ENCODE measurements around the gene ZBTB16.

ZBTB16 gene

DNA sequence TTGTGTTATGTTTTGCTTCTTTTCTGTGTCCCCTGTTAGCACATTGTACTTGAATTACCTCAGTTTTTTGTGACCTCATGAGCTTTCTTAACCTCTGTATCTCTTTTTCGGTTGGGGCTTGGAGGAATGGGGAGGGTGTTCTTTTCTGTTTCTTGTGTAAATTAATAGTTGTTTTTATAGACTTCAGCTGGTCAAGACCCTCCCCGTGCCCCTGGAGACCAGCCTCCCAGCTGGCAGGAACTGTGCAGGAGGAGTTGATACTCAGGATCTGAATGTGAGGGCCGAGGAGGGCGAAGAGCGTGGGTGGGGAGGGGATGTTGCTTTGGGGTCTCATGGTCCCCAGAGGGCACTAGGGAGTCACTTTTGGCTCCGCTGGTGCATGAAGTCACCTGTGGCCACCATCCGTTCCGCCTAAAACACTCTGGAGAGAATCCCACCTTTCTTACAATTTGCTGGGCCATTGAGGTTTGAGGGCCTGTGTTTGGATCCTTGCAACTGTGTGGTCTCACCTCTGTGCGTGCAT lies 192.4 kb downstream of the ZBTB16 start:
- Mint-ChIP-seq H3K4me1 (ENCODE audit: low read depth) (no peaks in the 10 kb centered on the region), H3K27me3 (no peaks in the 10 kb centered on the region), H3K9me3 (no peaks in the 10 kb centered on the region), H3K27ac (no peak overlapping the region), H3K4me3 (no peak overlapping the region), H3K36me3 (ENCODE audit: low read depth) (no peaks in the 10 kb centered on the region)

GRCh38 chr11:114252767-114253166 lies 193.3 kb downstream of the ZBTB16 start:
- H3K36me3 Mint-ChIP-seq (ENCODE audit: low read depth): no peaks in the 10 kb centered on the region
- H3K27me3 Mint-ChIP-seq: no peaks in the 10 kb centered on the region
- no peaks in the 10 kb centered on the region for H3K4me1 Mint-ChIP-seq (ENCODE audit: low read depth)
- no peaks in the 10 kb centered on the region for H3K9me3 Mint-ChIP-seq
- H3K4me3 Mint-ChIP-seq: no peak overlapping the region
- H3K27ac Mint-ChIP-seq: no peak overlapping the region

GRCh38 chr11:114253771-114254170 lies 194.3 kb downstream of the ZBTB16 start:
- H3K9me3 Mint-ChIP-seq: no peaks in the 10 kb centered on the region
- H3K27ac Mint-ChIP-seq: no peak overlapping the region
- peaks cover 4% of the 10 kb centered on the region for H3K4me1 Mint-ChIP-seq (ENCODE audit: low read depth)

GRCh38 chr11:114254571-114255146 lies 195.1 kb downstream of the ZBTB16 start:
- H3K27ac Mint-ChIP-seq: no peak overlapping the region
- no peaks in the 10 kb centered on the region for H3K36me3 Mint-ChIP-seq (ENCODE audit: low read depth)
- H3K4me1 Mint-ChIP-seq (ENCODE audit: low read depth): peaks cover 7% of the 10 kb centered on the region
- H3K4me3 Mint-ChIP-seq: no peak overlapping the region
- H3K9me3 Mint-ChIP-seq: no peaks in the 10 kb centered on the region
- no peaks in the 10 kb centered on the region for H3K27me3 Mint-ChIP-seq

More at GRCh38 chr11:114253771-114254170, 194.3 kb downstream of the ZBTB16 start:
- H3K27me3 Mint-ChIP-seq: no peaks in the 10 kb centered on the region
- H3K4me3 Mint-ChIP-seq: no peak overlapping the region
- H3K36me3 Mint-ChIP-seq (ENCODE audit: low read depth): no peaks in the 10 kb centered on the region

- no peak overlapping the region for H3K4me3 Mint-ChIP-seq
- H3K9me3 Mint-ChIP-seq: no peaks in the 10 kb centered on the region
- H3K4me1 Mint-ChIP-seq (ENCODE audit: low read depth): peaks cover 13% of the 10 kb centered on the region
- H3K27me3 Mint-ChIP-seq: no peaks in the 10 kb centered on the region
- no peaks in the 10 kb centered on the region for H3K36me3 Mint-ChIP-seq (ENCODE audit: low read depth)
- no peak overlapping the region for H3K27ac Mint-ChIP-seq
These were observed 195.8 kb downstream of the ZBTB16 start for GRCh38 chr11:114255289-114255688.

DNA sequence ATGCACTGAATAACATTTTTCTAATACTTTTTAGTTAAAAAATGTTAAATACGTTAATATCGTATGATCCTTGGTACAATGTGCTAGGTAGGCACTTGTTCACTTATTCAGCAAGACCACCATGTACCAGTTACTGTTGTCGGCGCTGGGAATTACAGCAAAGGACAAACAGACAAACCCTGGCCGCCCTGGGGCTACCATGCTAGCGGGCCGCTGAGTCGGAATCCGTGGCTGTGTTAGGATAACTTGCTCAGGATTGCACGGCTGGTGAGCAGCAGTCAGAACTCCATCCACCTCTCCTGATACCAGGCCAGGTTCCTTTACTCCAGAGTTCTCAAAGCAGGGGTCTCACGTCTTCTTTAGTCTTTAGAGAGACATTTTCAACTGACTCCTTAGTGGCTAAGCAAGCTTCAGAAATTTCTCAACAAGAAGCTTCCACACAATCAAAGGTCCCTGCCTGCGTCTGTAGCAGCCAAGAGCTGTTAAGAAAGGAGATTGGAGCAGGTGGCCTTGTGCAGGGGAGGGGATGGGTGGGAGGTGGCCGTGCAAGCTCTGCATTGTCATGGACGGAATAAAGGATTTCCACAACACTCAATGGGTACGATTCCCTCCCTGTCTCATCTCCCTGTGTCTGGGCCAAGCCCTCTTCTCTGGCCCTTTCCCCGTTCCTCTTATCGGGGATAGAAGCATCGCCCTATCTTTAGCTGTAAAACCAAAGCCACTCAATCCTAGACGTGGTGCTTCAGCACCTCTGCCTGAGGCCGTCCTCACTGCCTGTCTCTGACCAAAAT lies 196.9 kb downstream of the ZBTB16 start:
- Mint-ChIP-seq H3K9me3 (no peaks in the 10 kb centered on the region), H3K36me3 (ENCODE audit: low read depth) (no peaks in the 10 kb centered on the region), H3K27me3 (no peaks in the 10 kb centered on the region), H3K27ac (no peak overlapping the region), H3K4me1 (ENCODE audit: low read depth) (peaks cover 15% of the 10 kb centered on the region), H3K4me3 (no peak overlapping the region)

- Mint-ChIP-seq H3K36me3 (ENCODE audit: low read depth) (no peaks in the 10 kb centered on the region), H3K4me1 (ENCODE audit: low read depth) (peaks cover 15% of the 10 kb centered on the region), H3K27ac (no peak overlapping the region), H3K4me3 (no peak overlapping the region), H3K9me3 (no peaks in the 10 kb centered on the region), H3K27me3 (no peaks in the 10 kb centered on the region)
These were observed 197.4 kb downstream of the ZBTB16 start for GRCh38 chr11:114256967-114257286.

DNA sequence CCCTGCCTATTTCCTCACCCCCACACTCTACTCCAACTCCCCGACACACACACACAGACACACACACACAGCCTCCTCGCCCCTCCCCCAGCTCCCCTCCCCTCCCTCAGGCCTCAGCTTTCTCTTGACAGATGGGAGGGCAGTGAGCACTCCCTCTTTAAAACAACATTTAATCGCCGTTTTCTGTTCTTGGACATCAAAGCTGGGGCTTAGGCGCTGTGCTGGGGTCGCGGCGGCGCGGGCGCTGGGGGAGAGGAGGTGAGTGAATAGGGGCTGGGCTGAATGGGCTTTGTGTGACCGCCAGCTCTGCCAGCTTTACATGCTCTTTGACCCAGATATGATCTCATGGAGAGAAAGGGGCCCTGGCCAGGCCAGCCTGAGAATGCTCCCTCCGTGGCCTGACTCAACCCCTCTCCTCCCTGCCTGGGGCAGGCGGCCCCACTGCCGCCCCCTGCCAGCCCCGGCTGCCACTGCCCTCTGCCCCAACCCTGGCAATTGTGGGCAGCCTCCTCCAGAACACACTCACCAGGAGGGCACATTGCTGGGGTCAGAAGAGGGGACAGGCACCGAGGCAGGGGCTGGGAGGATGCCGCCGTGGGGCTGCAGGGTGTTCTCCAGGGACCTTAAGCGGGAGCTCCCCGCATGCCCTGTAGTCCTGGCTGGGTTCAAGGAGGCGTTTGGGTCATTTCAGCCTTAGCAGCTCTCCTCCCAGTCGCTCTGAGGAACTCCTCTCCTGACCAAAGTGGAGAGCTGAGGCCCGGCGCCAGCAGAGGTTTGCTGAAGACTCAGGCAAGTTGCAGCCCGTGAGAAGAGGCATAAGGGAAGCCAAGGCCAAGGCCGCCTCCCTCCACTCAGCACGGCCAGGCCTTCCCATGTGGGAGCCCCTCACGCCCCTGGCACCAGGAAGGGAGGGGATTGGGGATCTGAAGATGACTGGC lies 198.4 kb downstream of the ZBTB16 start:
- no peaks in the 10 kb centered on the region for H3K27me3 Mint-ChIP-seq
- peak overlapping the region; percentile 61 for H3K27ac Mint-ChIP-seq
- H3K36me3 Mint-ChIP-seq (ENCODE audit: low read depth): no peaks in the 10 kb centered on the region
- no peaks in the 10 kb centered on the region for H3K9me3 Mint-ChIP-seq
- no peak overlapping the region for H3K4me3 Mint-ChIP-seq
- peaks cover 15% of the 10 kb centered on the region for H3K4me1 Mint-ChIP-seq (ENCODE audit: low read depth)

DNA sequence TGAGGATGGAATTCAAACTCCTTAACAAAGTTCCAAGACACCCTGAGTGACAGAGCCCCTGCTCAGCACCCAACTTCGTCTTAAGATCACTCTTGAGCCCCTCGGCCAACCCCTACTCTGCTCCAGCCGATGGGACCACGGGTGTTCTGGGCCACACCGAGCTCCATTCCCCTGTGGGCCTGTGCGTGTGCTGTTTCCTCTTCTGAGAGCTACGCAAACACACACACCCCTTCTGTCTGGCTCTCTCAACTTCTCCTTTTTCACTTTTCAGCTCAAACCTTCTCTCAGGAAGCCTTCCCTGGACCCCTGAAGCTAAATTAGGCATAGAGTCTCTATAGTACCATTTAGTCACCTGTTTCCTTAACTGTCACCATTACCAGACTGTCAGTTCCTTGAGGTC lies 199.2 kb downstream of the ZBTB16 start:
- Mint-ChIP-seq H3K9me3 (no peaks in the 10 kb centered on the region), H3K4me1 (ENCODE audit: low read depth) (peaks cover 15% of the 10 kb centered on the region), H3K27me3 (no peaks in the 10 kb centered on the region), H3K27ac (peak overlapping the region; percentile 23), H3K4me3 (no peak overlapping the region), H3K36me3 (ENCODE audit: low read depth) (no peaks in the 10 kb centered on the region)

- H3K4me3 Mint-ChIP-seq: no peak overlapping the region
- H3K27ac Mint-ChIP-seq: no peak overlapping the region
- no peaks in the 10 kb centered on the region for H3K36me3 Mint-ChIP-seq (ENCODE audit: low read depth)
- no peaks in the 10 kb centered on the region for H3K27me3 Mint-ChIP-seq
- H3K4me1 Mint-ChIP-seq (ENCODE audit: low read depth): peaks cover 15% of the 10 kb centered on the region
- no peaks in the 10 kb centered on the region for H3K9me3 Mint-ChIP-seq
These were observed 199.6 kb downstream of the ZBTB16 start for GRCh38 chr11:114259124-114259526.

DNA sequence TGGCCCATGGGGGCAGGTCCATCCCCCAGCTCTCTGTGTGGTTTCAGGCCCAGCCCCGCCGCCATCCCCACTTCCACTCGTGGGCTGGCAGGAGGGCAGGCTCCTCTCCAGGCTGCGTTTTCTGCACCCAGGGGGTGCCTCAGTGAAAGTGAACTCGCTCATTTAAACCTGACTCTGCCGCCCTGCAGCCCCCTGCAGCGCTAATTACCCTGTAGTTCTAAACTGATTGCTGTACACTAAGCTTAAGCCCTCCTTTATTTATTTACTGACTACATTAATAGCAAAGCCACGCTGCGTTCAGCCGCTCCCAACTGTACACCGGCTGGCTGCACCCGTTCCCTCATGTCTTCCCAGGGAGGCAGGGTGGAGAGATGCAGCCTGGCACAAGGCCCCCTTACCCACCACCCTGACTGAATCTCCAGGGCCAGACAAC lies 200.1 kb downstream of the ZBTB16 start:
- Mint-ChIP-seq H3K9me3 (no peaks in the 10 kb centered on the region), H3K36me3 (ENCODE audit: low read depth) (no peaks in the 10 kb centered on the region), H3K27me3 (no peaks in the 10 kb centered on the region), H3K4me1 (ENCODE audit: low read depth) (peaks cover 15% of the 10 kb centered on the region), H3K27ac (no peak overlapping the region), H3K4me3 (no peak overlapping the region)

DNA sequence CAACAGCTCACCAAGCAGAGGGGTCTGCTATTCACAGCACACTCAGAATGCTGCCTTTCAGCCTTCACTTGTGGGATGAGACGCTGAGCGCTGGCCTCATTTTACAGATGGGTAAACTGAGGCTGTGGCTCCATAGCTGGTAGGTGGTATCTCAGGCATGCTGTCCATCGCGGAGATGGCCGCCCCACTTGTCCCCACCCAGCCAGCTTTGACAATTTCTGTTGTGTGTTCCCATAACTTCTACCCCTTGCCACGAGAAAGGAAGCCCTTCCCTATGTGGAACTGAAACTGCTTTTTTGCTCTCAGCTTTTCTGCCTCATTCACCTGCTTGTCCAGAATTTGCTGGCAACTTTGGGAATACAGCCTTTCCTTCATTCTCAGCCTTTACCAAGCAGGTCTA lies 200.6 kb downstream of the ZBTB16 start:
- H3K9me3 Mint-ChIP-seq: no peaks in the 10 kb centered on the region
- no peak overlapping the region for H3K27ac Mint-ChIP-seq
- no peaks in the 10 kb centered on the region for H3K27me3 Mint-ChIP-seq
- H3K4me1 Mint-ChIP-seq (ENCODE audit: low read depth): peaks cover 15% of the 10 kb centered on the region
- no peaks in the 10 kb centered on the region for H3K36me3 Mint-ChIP-seq (ENCODE audit: low read depth)
- no peak overlapping the region for H3K4me3 Mint-ChIP-seq

- no peak overlapping the region for H3K4me3 Mint-ChIP-seq
- no peaks in the 10 kb centered on the region for H3K36me3 Mint-ChIP-seq (ENCODE audit: low read depth)
- H3K4me1 Mint-ChIP-seq (ENCODE audit: low read depth): peaks cover 15% of the 10 kb centered on the region
- H3K27me3 Mint-ChIP-seq: no peaks in the 10 kb centered on the region
- no peak overlapping the region for H3K27ac Mint-ChIP-seq
- H3K9me3 Mint-ChIP-seq: no peaks in the 10 kb centered on the region
These were observed 201.0 kb downstream of the ZBTB16 start for GRCh38 chr11:114260483-114260882.

- Mint-ChIP-seq H3K4me3 (no peak overlapping the region), H3K9me3 (no peaks in the 10 kb centered on the region), H3K27ac (no peak overlapping the region), H3K36me3 (ENCODE audit: low read depth) (no peaks in the 10 kb centered on the region), H3K4me1 (ENCODE audit: low read depth) (peaks cover 15% of the 10 kb centered on the region), H3K27me3 (no peaks in the 10 kb centered on the region)
These were observed 202.3 kb downstream of the ZBTB16 start for GRCh38 chr11:114261791-114262190.

All from stimulated activated naive CD8-positive, alpha-beta T cell treated with anti-CD3 and anti-CD28 coated beads, Interleukin-15, Interleukin-2, amounts not matched to agents 100 ng/mL and 50 ng/mL, for 24 hours (primary cell).